Small intestine (tissue), 7 donors: ENCODE measurements around the gene ENPP7. TPM values are rescaled to one million over a fixed set of nuclear protein-coding genes. Genes with fewer than 3 reads are reported as not detected.

Experiments
- DNase-seq, 2 donors: peaks; one replicate each; pipeline versions ENCODE4 v3.0.0 to v3.0.0-alpha.2; 2013
- FAIRE-seq: peaks from 2 replicates; lab custom pipeline; 2012; peaks lifted over from hg19 to GRCh38; lab: Jason Lieb, UNC
- H3K27ac ChIP-seq, 3 donors: one replicate each; pipeline ENCODE4 v1.5.1; 2013; ENCODE audit warnings: low read length in 2 of 3, mild to moderate bottlenecking in 2 of 3, control low read depth in 1 of 3, inconsistent platforms in 1 of 3, low read depth in 1 of 3, moderate library complexity in 1 of 3
- H3K27me3 ChIP-seq, 3 donors: one replicate each; pipeline ENCODE4 v1.6.1; 2013; ENCODE audit warnings: low read length in 3 of 3, inconsistent platforms in 1 of 3; ENCODE audit not compliant: control insufficient read depth in 3 of 3, insufficient read depth in 3 of 3
- H3K36me3 ChIP-seq, 3 donors: one replicate each; pipeline ENCODE4 v1.6.1; 2013; ENCODE audit warnings: low read length in 3 of 3, inconsistent platforms in 1 of 3, low read depth in 1 of 3, mild to moderate bottlenecking in 1 of 3, moderate library complexity in 1 of 3; ENCODE audit not compliant: control insufficient read depth in 3 of 3, insufficient read depth in 2 of 3
- H3K4me1 ChIP-seq, 3 donors: one replicate each; pipeline ENCODE4 v1.6.1; 2013; ENCODE audit warnings: low read length in 2 of 3, inconsistent platforms in 1 of 3, low read depth in 1 of 3, mild to moderate bottlenecking in 1 of 3, moderate library complexity in 1 of 3; ENCODE audit not compliant: control insufficient read depth in 3 of 3, insufficient read depth in 2 of 3
- H3K4me3 ChIP-seq, 3 donors: one replicate each; pipeline ENCODE4 v1.5.1; 2013; ENCODE audit warnings: low read length in 3 of 3, control low read depth in 1 of 3, inconsistent platforms in 1 of 3, low read depth in 1 of 3, mild to moderate bottlenecking in 1 of 3, moderate library complexity in 1 of 3
- H3K9me3 ChIP-seq, 2 donors: one replicate each; pipeline ENCODE4 v1.6.1; 2013; ENCODE audit warnings: low read depth in 1 of 2, low read length in 1 of 2; ENCODE audit not compliant: control insufficient read depth in 2 of 2, insufficient read depth in 1 of 2
- WGBS, 3 donors: extraction: QIAGEN DNeasy Blood & Tissue Kit; methylation state at CpG; one replicate each; pipeline ENCODE4 v1.1.7; 2013; 5-methylcytosine and 5-hydroxymethylcytosine counted together
- polyA plus RNA-seq, 4 donors: library from polyadenylated mRNA; stranded (reverse) in 3 of 4; unstranded in 1 of 4; fragments of 200-250 nt in 3 of 4; fragments of 120-200 nt in 1 of 4; gene quantifications; one replicate each; pipeline versions ENCODE4 v1.2.1 to v1.2.3, GENCODE V29; 2013
- donor health status: healthy with polysubstance abuse.
- donor health status: control.
- donor health status: control.
- donor health status: Bipolar disorder and iron deficiency.
- donor health status: healthy.

The ENPP7 gene
- polyA plus RNA-seq, 4 donors = 15.3 to 197 (median 116) TPM

DNA sequence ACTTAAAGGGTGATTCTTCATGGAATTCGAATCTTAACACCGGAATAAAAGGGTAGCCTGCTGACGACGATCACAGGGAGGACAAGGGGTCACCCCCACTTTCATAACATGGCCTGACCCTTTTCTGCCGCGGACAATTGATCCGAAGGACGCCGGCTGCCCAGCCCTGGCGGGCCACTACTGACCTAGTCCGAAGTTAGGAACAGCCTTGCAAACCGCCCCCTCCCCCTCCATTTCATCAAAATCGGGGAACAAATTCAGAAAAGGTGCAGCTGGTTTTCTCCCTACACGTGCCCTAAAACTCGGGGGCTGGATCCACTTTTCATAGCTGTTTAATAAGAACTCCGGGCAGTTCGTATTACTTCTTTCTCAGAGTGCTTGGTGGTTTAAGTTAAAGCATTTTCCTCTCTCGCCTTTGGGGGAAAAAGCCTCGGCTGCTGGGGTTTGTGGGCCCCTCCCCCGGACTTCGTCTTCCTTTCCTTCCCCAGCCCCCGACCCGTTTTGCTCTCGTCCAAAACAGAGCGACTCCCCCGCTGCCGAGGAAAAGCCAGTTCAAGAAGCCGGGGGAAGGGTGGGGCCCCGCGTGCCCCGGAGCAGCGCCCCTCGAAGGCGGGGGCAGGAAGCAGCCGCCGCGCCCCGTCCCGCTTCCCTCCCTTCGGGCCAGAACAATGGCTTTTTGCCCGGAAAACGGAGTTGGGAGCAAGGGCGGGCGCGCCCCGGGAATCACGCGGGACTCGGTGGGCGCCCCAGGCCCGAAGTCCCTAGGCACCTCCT, 46.6 kb downstream of the ENPP7 start:
- Histone ChIP-seq H3K4me1 (peaks cover 0 to 42% (median 0%) of the 10 kb centered on the region in 3 donors), H3K27ac (peak overlapping the region in 1 of 3 donors; percentile 24), H3K27me3 (peaks cover 4 to 23% (median 9%) of the 10 kb centered on the region in 3 donors), H3K9me3 (no peaks in the 10 kb centered on the region), H3K4me3 (peak overlapping the region; percentile 17 to 57 (median 44)), H3K36me3 (peaks cover 0 to 15% (median 0%) of the 10 kb centered on the region in 3 donors)
- FAIRE-seq = no peak
- WGBS, 3 donors = 3 to 7% (median 5%) methylated on average over 28 to 51 of the region's 51 CpGs
- DNase-seq = peak in 1 of 2 donors; percentile 77

DNA sequence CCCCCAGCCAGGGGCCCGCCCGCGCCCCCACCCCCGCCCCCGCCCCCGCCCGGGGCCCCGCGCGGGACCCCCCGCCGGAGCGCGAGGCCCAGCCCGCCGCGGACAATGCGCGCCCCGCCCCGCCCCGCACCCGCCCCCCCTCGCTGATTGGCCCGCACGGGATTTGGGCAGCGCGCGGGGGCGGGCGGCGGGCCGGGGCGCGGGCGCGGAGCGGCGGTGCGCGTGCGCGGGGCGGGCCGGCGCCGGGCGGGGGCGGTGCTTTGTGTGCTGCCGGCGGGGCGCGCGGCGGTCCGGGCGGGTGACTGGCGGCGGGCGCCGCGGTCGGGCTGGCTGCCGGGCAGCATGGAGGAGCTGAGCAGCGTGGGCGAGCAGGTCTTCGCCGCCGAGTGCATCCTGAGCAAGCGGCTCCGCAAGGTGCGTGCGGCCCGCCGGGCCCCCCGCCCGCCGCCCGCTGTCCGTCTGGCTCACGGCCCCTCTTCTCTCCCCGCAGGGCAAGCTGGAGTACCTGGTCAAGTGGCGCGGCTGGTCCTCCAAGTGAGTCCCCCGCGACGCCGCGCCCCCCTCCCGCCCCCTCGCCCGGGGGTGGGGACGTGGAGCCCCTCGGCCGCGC, 47.3 kb downstream of the ENPP7 start, which contains the start of gene CBX2:
CBX2 (plus strand) TSS at position 255 of the 610 bp plus-strand sequence; CDS start at position 343, 88 bp downstream.
- H3K27me3 ChIP-seq = peaks cover 4 to 23% (median 9%) of the 10 kb centered on the region in 3 donors
- FAIRE-seq = no peak

DNA sequence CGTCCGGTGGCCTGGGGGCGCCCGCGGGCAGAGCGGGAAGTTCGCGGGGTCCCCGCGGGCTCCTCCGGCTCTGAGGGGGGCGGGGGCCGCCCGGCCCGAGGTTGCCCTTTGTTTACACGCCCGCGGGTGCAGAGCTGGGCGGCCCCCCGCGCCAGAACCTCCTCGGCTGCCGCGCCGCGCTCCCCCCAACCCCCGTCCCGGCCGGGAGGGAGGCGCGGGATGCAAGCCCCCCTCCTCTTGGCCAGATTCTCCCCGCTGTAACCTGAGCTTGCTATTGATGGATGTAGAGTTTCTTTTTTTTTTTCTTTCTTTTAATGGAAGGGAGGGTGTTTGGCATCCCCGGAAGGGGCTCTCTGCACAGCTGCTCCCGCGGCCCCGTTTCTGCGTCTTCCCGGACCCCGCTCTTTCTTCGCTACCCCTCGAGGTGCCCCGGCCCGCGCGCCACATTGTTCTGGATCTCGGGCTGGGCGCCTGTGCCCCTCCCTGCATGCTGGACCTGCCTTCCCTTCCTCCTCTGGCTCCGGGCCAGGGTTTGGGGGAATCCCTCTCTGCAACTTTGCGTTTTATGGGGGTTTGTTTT, 47.9 kb downstream of the ENPP7 start:
- FAIRE-seq = no peak
- Histone ChIP-seq H3K4me1 (peaks cover 0 to 42% (median 0%) of the 10 kb centered on the region in 3 donors), H3K9me3 (no peaks in the 10 kb centered on the region), H3K36me3 (peaks cover 0 to 28% (median 0%) of the 10 kb centered on the region in 3 donors), H3K4me3 (peak overlapping the region; percentile 43 to 57 (median 56)), H3K27me3 (peaks cover 4 to 23% (median 9%) of the 10 kb centered on the region in 3 donors), H3K27ac (no peak overlapping the region)
- DNase-seq = peak in 1 of 2 donors; percentile 55
- 1% methylated on average over 41 to 49 of the region's 49 CpGs for WGBS, 3 donors

More for the DNA sequence above, 47.3 kb downstream of the ENPP7 start, which contains the start of gene CBX2:
- Histone ChIP-seq H3K4me3 (peak within 1 kb of the TSS; percentile 43 to 57 (median 56)), H3K36me3 (peaks cover 0 to 22% (median 0%) of the 10 kb centered on the region in 3 donors), H3K4me1 (peaks cover 0 to 42% (median 0%) of the 10 kb centered on the region in 3 donors), H3K9me3 (no peaks in the 10 kb centered on the region), H3K27ac (peak within 1 kb of the TSS in 1 of 3 donors; percentile 24)
- peak; percentile 65 to 87 for DNase-seq
- WGBS, 3 donors = 1 to 3% (median 3%) methylated on average over 17 to 96 of the region's 96 CpGs

DNA sequence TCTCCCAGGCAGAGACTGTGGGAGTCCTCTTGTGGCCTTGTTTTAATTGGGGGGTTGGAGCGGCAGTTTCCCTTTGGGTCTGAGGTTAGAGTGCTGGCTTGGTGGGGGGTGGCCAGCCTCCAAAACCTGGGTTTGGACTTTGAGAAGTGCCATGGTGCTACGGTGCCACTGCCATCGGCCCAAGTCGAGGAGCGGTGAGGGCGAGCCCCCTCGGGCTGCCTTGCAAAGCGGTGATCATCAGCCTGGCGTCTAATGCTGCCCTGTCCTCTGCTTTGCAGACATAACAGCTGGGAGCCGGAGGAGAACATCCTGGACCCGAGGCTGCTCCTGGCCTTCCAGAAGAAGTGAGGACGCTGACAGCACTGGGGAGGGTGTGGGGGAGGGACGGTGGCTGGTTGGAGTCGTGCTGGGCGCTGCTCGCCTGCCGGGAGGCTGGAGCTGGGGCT, 48.4 kb downstream of the ENPP7 start:
- H3K4me3 ChIP-seq = peak overlapping the region in 2 of 3 donors; percentile 17 to 56
- DNase-seq (peak in 1 of 2 donors; percentile 33), FAIRE-seq (no peak)

DNA sequence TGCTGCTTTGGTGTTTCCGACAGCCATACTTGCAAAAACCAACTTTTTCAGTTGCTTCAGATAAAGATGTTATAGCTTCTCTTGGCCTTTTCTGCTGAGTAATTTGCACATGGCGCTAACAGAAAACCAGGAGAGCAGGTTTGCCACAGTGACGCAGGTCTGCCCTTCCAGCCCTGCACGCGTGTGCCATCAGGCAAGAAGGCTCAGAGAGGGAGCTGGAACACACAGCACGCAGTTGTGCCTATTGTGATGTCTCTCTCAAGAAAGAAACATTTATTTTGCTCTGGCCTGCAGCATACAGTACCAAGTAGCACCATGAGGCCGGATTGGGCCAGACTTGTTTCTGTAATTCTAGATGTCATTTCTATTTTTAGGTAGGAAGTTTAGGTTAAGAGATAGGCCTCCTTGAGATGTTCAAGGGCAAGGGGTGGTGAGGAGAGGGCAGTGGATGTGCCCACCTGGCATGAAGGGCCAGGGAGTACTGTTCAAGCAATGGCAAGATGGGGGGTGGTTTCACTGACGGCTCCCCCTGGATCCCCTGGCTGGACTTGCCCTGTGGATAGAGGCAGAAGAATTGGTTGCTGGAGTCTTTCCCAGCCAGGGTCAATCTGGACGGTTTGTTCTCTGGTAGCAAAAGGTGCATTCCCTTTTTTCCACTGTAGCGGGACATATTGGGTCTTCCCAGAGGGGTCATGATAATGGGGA, 49.1 kb downstream of the ENPP7 start:
- H3K4me3 ChIP-seq = no peak overlapping the region
- no peak overlapping the region for H3K27ac ChIP-seq
- FAIRE-seq (no peak), DNase-seq (peak in 1 of 2 donors; percentile 50)
- H3K36me3 ChIP-seq = peaks cover 0 to 40% (median 0%) of the 10 kb centered on the region in 3 donors
- no peaks in the 10 kb centered on the region for H3K9me3 ChIP-seq
- H3K27me3 ChIP-seq = peaks cover 4 to 14% (median 6%) of the 10 kb centered on the region in 3 donors
- H3K4me1 ChIP-seq = peaks cover 0 to 42% (median 0%) of the 10 kb centered on the region in 3 donors
- 56 to 75% (median 61%) methylated on average over 10 of the region's 10 CpGs for WGBS, 3 donors

More for the DNA sequence above, 48.4 kb downstream of the ENPP7 start:
- Histone ChIP-seq H3K4me1 (peaks cover 0 to 42% (median 0%) of the 10 kb centered on the region in 3 donors), H3K27me3 (peaks cover 4 to 20% (median 9%) of the 10 kb centered on the region in 3 donors), H3K9me3 (no peaks in the 10 kb centered on the region), H3K36me3 (peaks cover 0 to 33% (median 0%) of the 10 kb centered on the region in 3 donors), H3K27ac (no peak overlapping the region)
- WGBS, 3 donors = 8 to 32% (median 22%) methylated on average over 17 of the region's 17 CpGs

DNA sequence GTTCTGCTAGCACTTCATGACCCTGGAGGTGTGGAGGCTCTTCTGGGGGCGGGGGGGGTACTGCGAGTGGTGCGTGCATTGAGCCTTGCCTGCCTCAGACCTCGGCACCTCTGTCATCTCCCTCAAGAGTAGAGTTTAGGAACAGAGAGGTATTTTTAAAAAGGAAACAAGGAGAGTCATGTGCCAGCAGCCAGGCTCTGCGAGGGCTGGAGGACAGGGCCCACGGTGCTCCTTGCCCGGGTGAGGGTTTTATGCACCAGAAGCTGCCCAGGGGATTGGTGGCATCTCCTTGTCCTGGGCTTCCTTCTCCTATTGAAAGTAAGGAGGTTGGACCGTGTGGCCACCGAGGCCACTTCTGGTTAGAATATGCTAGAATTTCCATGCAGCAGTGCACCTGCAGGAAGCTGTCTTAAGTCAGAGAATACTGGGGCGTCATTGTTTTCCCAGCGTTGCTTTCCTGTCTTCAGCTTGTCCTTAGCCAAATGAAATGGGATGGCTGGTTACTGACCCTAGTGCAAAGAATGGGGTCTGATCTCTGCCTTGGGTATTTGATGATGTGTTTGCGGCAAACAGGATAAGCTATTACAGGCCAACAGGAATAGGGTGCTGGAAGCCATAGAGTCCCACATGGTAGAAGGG, 50.4 kb downstream of the ENPP7 start:
- DNase-seq (no peak), FAIRE-seq (no peak)
- WGBS, 3 donors = 51 to 73% (median 67%) methylated on average over 12 of the region's 12 CpGs
- Histone ChIP-seq H3K9me3 (no peaks in the 10 kb centered on the region), H3K27me3 (peaks cover 4 to 10% (median 4%) of the 10 kb centered on the region in 3 donors), H3K4me1 (peaks cover 0 to 35% (median 0%) of the 10 kb centered on the region in 3 donors), H3K27ac (no peak overlapping the region), H3K4me3 (no peak overlapping the region), H3K36me3 (peaks cover 0 to 53% (median 0%) of the 10 kb centered on the region in 3 donors)

DNA sequence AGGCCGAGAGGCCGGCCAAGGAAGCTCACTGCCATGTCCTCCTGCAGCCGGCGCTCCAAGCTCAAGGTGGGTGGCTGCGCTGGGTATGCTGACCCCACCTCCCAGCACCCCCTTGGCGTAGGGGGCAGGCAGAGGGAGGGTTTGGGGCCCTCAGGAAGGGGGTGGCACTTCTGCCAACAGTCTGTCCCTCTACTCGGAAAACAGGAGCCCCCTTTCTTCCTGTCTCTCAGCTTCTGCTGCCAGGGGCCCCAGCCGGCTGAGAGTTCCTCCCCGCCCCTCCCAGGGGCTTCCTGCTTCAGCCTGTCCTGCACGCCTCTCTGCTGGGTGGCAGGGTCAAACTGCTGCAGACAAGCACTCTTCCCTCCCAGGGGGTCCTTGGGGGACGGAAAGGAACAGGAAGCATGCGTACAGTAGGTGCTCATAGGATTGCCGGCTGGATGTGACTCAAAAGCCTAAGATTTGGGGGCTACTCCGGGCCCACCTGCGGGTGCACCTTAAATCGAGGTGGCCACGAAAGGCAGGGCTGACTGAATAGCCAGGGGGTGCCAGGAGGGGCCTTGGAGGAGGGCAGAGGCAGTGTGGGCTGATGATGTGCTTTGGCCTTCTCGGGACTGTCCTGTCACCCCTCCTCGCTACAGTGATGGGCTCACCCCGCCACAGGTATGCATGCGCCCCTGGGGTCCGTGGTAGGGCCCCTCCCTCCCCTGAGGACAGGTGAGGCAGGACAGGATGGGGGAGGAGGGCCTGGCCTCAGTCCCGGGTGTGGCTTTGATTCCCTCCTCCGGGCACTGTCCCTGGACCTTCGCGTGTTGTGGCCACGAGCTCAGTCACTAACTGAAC, 51.2 kb downstream of the ENPP7 start:
- DNase-seq (no peak), FAIRE-seq (no peak)
- no peak overlapping the region for H3K4me3 ChIP-seq
- no peak overlapping the region for H3K27ac ChIP-seq
- H3K27me3 ChIP-seq = peaks cover 4 to 10% (median 7%) of the 10 kb centered on the region in 3 donors
- peaks cover 0 to 27% (median 0%) of the 10 kb centered on the region in 3 donors for H3K4me1 ChIP-seq
- WGBS, 3 donors = 75 to 79% (median 78%) methylated on average over 26 to 27 of the region's 27 CpGs
- H3K36me3 ChIP-seq = peaks cover 0 to 61% (median 0%) of the 10 kb centered on the region in 3 donors
- H3K9me3 ChIP-seq = no peaks in the 10 kb centered on the region
